ENCODE measurements around the gene TNK2.
"Not testable (repeated sequence)": the region's sequence is repeated elsewhere in the genome, so short reads cannot be mapped to it uniquely, and the experiment has no call there.

The TNK2 gene

GRCh38 chr3:195816276-195816913 lies 92.0 kb downstream of the TNK2 start:
- DNase-seq: not testable (repeated sequence)

DNA sequence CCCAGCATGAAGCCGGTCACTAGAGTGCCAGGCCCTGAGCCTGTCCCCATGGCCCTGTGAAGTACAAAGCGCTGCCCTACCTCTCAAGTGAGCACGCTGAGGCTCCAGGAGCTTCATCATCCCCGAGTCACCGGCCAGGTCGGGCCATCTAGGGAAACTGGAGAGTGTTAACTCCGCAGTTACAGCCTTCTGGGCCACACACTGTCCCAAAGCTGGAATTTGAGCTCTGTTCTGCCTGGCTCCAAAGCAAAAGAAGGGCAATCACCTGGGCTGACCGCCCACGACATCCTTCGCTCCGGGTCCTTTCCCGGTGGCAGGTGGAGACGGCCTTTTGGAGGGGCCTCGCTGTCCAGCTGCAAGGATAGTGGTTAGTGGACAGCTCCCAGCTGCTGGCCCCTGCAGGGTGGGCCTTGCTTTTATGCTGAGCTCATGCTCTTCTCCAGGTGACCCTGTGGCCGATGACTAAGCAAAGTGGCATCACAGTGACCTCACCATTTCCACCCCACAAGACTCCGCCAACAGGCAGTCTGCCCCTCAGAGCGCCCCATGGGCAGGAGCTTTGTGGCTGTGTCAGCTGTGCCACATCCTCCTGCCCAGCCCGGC lies 93.1 kb downstream of the TNK2 start:
- no peak for DNase-seq

- no peak for DNase-seq
Measured at GRCh38 chr3:195813916-195814640, 94.3 kb downstream of the TNK2 start.

Data from right hindlimb (tissue), 1 donor.